CD1c-positive myeloid dendritic cell (primary cell): Measurements from ENCODE around the gene ZCCHC24.
A peak's percentile ranks its signal among the peaks of the same experiment; 100 is the strongest.
"Not testable (repeated sequence)": the region's sequence is repeated elsewhere in the genome, so short reads cannot be mapped to it uniquely, and the experiment has no call there.

Source experiments
- DNase-seq: peaks from one replicate; pipeline ENCODE4 v3.0.0-alpha.2; 2016; ENCODE audit errors: extremely low spot score

ZCCHC24 gene

DNA sequence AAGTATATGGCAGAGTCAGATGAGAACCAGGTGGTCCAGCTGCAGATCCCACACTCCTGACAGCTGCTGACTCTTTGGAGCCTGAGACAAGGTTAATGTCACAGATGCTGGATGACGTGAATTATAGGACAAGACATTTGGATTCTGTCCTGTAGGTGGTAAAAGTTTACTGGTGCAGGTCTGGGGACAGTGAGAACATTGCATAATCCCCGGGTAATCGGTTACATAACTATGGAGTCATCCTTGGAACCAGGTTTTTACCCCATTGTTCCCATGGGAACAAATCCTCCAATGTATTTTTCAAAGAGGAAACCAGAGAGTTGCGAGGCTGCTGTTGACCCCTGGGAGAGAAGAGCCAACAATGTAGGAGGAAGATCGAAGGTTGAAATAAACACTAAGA, 27.5 kb upstream of the ZCCHC24 start:
- DNase-seq = no peak

DNA sequence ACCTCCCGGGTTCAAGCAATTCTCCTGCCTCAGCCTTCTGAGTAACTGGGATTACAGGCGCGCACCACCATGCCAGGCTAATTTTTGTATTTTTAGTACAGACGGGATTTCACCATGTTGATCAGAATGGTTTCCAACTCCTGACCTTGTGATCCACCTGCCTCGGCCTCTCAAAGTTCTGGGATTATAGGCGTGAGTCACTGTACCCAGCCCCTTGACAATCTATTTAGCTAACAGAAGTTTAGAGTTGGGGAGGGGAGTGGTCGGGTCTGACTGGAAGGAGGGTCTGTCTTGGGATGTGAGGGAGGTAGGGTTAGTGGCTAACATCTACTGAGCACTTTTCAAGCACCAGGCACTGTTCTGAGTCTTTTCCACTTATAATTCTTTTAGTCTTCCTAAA, 27.0 kb upstream of the ZCCHC24 start:
- no peak for DNase-seq

DNA sequence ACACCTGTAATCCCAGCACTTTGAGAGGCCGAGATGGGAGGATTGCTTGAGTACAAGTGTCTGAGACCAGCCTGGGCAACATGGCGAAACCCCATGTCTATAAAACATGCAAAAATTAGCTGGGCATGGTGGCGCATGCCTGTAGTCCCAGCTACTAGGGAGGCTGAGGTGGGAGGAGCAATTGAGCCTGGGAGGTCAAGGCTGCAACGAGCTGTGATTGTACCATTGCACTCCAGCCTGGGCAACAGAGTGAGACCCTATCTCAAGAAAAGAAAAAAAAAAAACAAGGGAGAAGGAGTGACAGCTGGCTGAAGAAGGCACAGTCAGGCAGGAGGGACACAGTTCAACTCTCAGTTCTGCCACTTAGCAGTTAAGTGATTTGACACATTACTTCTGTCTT, 26.4 kb upstream of the ZCCHC24 start:
- no peak for DNase-seq

DNA sequence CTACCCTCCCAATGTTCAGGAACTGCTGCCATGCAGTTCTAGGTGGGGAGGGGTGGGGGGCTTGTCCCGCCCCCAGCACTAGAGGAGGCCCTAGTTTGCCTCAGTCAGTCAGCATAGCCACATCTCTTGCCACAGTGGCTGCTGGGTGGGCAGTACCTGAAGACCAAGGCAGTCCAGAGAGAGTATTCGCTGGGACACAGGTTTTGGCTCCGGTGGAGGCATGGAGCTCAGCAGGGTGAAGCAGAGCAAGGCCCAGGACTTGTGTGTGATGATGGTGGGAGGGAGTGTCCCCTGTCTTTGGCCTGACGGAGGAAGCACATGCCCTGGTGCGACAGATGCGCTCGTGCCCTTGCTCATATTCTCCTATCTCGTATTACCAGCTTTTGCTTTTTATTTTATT, 24.7 kb upstream of the ZCCHC24 start:
- no peak for DNase-seq

DNA sequence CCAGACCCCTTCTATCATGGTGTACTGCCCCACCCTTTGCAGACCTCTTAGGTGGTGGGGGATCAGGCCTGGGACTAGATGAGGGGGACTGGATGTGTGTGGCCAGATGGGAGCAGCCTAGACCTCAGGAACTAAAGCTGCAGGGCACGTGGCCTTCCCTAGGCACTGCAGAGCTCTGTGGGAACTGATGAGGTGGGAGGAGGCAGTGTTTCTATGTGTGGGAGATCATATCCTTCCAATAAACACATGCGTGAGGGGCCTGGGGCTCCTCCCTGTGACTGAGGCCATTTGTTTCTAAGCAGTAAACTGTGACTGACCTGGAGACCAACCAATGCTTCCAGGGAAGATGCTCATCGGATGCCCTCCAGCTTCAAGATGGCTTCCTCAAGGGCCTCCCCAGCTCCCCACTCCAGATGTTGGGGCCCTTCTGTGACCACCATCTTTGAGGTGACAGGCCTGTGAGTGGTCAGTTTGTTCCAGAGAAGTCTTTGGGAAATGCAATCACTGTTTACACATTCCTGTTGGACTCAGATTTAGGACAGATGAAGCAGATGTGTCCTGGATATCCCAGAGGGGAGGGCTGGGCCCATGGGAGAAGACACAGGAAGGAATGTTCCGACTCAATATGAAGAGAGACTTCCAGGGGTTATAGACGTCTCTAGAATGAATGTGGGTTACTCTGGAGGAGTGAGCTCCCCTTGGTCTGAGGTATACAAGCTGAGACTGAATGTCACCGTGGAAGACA, 23.6 kb upstream of the ZCCHC24 start:
- no peak for DNase-seq

DNA sequence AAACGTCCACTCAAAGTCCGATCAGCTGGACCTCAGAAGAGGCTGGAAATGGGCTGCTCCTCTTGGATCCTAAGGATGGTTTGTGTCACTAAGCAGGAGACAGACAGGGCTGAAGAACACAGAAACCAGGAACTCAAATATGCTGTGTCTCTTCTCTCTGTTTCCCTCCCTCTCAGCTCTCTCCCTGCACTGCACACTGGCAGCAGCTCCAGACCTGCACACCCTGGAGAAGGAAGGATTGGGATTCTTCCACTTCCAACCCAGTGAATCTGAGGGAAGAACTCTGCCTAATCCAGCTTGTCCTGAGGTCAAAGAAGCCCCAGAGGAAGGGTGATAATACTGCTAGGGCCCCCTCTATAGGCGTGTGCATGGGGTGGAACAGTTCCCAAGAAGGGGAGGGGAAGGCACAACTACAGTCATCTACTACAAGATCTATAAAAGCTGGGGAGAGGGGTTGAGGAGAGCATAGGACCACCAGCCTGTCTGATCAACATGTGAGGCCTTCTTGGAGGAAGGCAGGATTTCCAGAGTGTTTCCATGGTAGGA, 22.7 kb upstream of the ZCCHC24 start:
- DNase-seq = peak; percentile 9

DNA sequence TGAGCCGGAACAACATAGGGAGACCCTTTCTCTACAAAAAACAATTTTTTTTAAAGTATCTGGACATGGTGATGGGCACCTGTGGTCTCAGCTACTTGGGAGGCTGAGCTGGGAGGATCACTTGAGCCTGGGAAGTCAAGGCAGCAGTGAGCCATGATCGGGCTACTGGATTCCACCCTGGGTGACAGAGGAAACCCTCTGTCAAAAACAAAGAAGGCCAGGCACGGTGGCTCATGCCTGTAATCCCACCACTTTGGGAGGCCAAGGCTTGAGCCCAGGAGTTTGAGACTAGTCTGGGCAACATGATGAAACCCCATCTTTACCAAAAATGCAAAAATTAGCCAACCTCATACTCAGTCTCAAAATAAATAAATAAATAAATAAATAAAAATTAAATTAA, 19.9 kb upstream of the ZCCHC24 start:
- DNase-seq = no peak

DNA sequence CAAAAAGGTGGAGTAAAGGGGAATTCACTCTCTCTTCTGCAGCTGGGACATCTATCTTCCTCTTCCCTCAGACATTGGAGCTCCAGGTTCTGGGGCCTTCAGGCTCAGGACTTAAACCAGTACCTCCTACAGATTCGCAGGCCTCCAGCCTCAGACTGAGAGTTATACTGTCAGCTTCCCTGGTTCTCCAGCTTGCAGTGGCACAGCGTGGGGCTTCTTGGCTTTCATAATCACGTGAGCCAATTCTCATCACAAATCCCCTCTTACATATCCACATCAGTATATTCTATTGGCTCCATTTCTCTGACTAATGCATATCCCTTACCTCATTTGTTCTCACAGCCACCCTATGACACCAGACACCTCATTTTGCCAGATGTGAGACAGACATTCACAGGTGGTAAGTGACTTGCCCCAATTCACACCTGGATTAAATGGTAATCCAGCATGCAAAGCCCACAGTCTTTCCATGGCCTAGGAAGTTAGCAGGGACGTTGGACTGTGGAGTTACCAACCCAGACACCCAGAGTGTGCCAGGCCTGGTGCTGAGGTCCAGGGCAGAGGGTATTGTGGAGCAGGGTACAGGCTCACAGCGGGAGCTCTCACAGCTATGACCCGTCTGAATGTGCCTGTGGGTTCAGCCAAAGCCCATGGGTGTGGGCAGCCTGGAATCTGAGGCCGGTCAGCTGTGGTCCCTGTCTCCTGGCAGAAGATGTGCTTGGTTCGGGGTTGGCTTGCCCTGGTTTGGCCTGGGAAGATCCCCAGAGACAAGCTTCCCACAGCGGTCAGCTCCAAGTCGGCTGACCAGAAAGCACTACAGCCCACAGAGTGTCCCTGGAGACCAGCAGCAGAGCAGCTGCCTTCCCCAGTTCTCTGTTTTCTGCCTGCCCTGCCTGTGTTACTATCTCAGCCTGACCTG, 18.4 kb upstream of the ZCCHC24 start:
- no peak for DNase-seq

DNA sequence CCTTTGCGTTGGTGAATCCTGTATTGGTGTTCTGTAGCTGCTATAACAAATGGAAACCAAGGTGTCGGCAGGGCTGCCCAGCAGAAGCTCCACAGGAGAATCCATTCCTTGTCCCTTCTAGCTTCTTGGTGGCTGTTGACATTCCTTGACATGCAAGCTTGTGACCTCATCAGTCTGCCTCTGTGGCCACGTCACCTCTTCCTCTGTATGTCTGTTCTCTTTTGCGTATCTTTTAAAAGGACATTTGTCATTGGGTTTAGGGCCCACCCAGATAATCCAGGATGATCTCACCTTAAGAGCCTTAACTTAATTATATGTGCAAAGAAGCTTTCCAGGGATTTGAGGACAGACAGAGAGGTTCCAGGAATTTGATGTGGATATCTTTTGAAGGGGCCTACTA, 15.3 kb upstream of the ZCCHC24 start:
- no peak for DNase-seq

DNA sequence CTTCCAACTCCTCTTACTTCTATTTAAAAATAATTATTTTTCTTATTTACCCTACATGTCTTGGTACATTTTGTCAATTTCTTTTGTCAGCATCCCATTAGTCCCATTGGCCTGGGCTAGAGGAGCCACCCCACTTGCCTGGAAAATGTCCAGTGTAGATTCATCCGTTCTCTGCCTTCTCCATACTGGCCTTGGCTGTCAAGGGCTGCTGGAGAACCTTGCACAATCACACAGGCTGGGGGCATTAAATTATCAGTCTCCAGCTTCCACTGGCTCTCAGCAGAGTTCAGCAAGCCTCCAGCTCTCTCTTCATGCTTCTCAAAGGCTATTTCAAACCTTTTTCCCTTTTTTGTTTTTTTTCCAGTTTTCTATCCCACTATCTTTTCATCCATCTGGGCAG, 13.8 kb upstream of the ZCCHC24 start:
- no peak for DNase-seq

DNA sequence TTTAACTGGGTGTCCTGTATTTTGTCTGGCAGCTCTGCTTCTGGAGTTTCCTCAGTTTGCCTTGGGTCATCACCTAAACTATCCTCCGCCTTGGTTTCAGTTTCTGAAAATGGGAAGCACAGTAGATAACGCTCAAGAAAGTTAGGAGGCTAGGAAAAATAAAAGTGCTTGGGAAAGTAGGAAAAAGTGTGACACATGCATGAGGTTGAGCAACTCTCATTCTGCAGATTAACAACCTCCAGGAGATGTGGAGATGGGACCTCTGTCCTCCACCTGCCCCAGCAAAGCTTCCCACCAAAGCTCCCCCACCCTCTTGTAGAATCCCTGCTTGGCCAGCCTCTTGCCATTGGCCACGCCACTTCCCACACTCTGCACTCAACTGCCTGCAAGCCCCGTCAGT, 13.1 kb upstream of the ZCCHC24 start:
- DNase-seq = no peak

DNA sequence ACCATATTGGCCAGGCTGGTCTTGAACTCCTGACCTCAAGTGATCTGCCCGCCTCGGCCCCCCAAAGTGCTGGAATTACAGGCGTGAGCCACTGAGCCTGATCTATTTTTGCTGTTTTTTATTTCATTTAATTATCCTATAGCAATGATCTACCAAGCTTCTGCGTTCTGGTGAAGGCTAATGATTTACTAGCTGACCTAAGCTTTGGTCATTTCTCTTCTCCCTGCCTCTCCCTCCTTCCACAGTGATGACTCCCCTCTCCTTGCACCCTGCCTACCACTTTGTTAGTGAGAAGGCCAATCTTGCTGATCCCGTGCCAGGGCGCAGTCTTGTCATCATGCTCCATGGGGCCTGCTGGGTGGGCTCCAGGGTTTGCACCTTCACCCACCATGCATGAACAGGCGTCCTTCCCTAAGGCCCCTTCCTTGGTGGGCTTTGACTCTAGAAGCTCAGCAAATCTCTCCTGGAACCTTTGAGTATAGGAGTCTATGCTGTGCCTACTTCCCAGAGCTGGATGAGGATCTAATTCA, 11.9 kb upstream of the ZCCHC24 start:
- no peak for DNase-seq

DNA sequence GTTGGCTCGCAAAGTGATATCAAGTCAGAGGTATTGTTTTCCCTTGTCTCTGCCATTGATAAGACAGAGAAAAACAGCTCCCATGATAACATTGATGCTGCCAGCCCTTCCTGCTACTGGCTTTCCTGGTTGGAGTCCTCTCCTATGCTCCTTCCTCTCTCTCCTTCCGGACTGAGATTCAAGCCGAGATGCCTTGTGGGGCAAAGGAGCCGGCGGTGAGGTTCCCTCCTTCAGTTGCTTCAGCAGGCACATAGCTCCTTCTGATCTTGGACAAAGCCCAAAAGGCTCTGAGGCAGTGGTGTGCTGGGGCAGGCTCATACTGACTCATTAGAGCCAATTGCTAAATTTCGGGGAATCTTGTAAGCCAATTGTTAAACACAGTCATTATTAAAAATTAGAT, 8.8 kb upstream of the ZCCHC24 start:
- DNase-seq = no peak

DNA sequence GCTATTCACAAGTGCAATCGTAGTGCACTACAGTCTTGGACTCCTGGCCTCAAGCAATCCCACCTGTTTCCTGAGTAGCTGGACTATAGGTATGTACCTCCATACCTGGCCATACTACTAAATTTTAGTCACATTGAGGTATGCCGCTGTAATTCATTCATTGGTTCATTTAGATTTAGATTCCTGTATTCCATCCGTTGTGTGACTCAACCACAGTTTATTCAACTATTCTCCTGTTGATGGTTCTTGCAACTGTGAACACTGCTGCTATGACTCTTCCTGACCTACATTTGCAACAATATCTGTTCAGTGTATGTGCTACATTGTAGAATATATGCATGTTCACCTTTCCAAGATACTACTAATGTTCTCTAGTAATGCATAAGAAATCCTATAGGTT, 8.0 kb upstream of the ZCCHC24 start:
- no peak for DNase-seq

DNA sequence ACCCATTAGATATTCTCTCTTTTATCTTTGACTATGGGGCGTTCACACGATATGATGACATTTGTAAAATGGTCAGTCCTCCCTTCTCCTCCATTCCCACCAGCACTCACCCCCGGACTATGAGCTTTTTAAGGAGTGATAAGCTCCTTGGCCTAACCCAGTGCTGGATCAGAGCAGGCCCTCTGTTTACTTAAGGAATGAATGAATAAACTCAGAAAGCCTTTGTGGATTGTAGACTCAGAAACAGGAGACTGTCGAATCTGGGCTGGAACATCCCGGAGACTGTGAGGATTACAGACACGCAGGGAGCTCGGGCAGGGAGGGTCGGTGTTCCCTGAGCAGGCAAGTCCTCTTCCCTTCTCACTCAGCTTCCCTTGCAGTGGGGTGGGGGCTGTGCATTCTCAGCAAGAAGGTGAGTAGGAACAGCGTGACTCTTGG, 6.8 kb upstream of the ZCCHC24 start:
- DNase-seq = no peak

DNA sequence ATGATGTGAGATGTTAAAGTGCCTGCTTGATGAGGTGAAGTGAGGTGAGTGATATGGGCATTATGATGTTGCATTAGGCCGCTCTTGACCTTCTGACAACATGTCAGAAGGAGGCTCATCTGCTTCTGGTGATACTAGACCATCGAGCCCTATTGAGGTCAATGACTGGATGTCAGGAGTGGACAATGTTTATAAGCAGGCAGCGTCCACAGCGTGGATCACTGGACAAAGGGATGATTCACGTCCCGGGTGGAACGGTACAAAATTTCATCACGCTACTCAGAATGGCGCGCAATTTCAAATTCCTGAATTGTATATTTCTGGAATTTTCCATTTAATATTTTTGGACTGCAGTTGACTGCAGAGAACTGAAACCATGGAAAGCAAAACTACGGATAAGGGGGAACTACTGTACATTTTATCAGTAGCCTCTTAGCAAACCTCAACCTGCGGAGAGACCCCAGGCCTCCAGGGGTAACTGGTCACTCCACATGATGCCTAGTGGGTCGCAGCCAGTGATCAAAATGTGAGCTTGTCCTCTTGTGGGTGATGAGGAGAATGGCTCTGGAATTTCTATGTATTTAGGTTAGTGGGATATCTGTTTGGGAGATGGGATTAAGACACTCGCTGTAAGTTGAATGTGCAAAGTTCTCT, 5.7 kb upstream of the ZCCHC24 start:
- no peak for DNase-seq

DNA sequence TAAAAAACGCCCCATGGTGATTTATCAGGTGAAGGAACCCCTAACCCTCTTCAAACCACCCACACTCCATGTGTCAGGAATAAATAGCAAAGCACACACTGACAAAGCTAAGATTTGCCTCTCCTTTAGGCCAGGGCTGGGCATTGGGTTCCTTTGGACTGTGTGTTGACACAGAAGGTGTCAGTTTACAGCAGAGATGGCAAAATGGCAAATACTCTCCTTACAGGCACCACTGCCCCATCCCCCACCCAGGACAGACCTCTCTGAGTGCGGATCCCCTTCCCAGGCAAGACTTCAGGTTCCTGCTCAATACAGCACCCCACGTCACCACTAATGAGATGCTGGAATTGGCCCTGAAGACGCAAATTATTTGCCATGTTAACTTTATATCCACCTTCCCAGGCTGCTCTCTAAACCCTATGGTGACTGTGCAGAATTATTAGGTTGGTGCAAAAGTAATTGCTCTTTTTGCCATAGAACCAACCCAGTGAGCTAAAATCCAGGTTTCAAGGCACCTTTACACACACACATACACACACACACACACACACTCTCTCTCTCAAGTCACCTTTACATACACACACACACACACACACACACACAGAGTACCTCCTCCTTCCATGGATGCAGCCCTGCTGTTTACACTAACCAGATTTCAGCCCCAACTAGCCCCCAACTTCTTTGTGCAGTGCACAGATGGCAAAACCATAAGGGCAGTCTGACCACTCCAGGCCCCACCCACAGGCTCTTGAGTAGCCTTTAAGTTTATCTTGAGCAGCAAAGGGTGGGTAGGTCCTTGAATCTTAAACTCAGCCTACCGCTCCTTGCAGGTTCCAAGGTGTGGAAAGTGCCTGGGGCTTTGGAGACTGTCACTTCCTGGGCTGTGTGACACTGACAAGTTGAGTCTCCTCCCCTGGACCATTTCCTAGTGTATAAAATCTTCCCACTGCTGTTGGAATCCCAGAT, 4.0 kb upstream of the ZCCHC24 start:
- DNase-seq = no peak

DNA sequence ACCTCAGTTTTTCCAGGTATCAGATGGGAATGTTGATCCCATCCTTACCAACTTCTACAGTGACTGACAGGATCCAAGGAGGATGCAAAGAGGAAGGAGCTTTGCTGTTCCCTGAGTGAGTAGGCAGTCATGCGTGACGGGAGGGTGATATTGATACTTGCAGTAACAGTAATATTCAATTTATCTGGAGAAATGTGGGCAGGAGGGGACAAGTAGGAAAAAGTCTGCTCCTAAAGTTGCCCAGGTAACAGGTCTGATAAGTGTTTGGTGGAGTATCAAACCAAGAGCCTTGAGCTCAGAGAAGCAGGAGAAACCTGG, 3.3 kb upstream of the ZCCHC24 start:
- no peak for DNase-seq

DNA sequence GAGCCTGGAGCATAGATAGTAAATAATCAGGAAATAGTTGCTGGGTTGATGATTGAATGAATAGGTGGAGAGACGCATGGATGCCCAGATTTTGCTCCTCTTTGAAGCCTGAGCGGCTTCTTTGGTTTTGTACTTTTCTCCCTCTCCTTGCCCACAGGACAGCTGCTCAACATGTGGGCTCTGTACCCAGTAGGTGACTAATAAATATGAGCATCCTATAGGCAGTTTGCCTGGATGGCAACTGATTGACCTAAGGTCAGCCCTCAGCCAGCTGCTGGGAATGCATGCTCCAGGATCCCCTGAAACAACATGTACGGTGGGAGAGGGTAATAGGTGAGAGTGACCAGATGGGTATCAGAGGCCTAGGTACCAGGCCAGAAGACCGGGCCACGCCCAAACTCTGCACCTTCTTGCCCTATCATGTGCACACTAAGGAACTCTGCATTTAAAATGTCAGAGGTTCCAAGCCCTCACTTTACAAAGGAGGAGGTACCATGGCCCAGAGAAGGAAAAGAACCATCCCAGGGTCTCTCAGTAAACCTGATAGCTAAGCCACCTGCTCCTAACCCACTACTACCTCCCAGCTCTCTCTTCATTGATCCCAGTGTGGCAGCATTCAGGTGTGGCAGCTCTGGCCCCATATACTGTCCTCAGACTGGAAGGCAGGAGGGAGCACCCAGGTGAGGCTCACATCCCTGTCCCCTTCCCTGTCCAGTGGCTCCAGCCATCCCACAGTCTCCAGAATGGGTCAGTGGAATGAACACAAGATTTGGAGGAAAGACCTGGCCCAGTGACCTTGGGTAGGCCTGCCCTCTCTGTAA, 2.7 kb upstream of the ZCCHC24 start:
- DNase-seq = no peak

DNA sequence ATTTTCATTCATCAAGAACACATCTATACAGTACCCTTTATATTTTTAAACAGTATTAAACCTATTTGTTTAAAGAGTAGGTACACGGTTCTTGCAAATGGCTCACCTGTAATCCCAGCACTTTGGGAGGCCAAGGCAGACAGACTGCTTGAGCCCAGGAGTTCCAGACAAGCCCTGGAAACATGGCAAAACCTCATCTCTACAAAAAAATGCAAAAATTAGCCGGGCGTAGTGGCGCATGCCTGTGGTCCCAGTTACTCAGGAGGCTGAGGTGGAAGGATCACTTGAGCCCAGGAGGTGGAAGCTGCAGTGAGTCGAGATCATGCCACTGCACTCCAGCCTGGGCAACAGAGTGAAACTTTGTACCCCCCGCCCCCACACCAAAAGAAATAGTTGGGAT, 1.8 kb upstream of the ZCCHC24 start:
- not testable (repeated sequence) for DNase-seq
